ENCODE results near the gene IQSEC1.

The IQSEC1 gene

GRCh38 chr3:12997387-12997786 is 75.8 kb downstream of the IQSEC1 start:
- Histone ChIP-seq H3K36me3 (ENCODE audit: control insufficient read depth, insufficient read depth, low read length) (no peaks in the 10 kb centered on the region), H3K27me3 (ENCODE audit: control insufficient read depth, insufficient read depth, low read length) (peaks cover 6% of the 10 kb centered on the region), H3K4me3 (ENCODE audit: low read length) (no peak overlapping the region), H3K9ac (ENCODE audit: low read length) (no peak overlapping the region), H3K9me3 (ENCODE audit: control insufficient read depth, low read length) (no peaks in the 10 kb centered on the region), H3K4me1 (ENCODE audit: control insufficient read depth, insufficient read depth, low read length) (peaks cover 20% of the 10 kb centered on the region)

GRCh38 chr3:12996181-12996506 is 77.1 kb downstream of the IQSEC1 start:
- Histone ChIP-seq H3K9ac (ENCODE audit: low read length) (no peak overlapping the region), H3K36me3 (ENCODE audit: control insufficient read depth, insufficient read depth, low read length) (no peaks in the 10 kb centered on the region), H3K27me3 (ENCODE audit: control insufficient read depth, insufficient read depth, low read length) (peaks cover 6% of the 10 kb centered on the region), H3K4me1 (ENCODE audit: control insufficient read depth, insufficient read depth, low read length) (peaks cover 20% of the 10 kb centered on the region), H3K4me3 (ENCODE audit: low read length) (no peak overlapping the region), H3K9me3 (ENCODE audit: control insufficient read depth, low read length) (no peaks in the 10 kb centered on the region)

GRCh38 chr3:12995389-12996180 is 77.6 kb downstream of the IQSEC1 start:
- Histone ChIP-seq H3K9me3 (ENCODE audit: control insufficient read depth, low read length) (no peaks in the 10 kb centered on the region), H3K27me3 (ENCODE audit: control insufficient read depth, insufficient read depth, low read length) (peaks cover 6% of the 10 kb centered on the region), H3K4me1 (ENCODE audit: control insufficient read depth, insufficient read depth, low read length) (peaks cover 20% of the 10 kb centered on the region), H3K4me3 (ENCODE audit: low read length) (peak overlapping the region; percentile 71), H3K36me3 (ENCODE audit: control insufficient read depth, insufficient read depth, low read length) (no peaks in the 10 kb centered on the region), H3K9ac (ENCODE audit: low read length) (peak overlapping the region; percentile 91)

- Histone ChIP-seq H3K9ac (ENCODE audit: low read length) (peak overlapping the region; percentile 91), H3K36me3 (ENCODE audit: control insufficient read depth, insufficient read depth, low read length) (no peaks in the 10 kb centered on the region), H3K9me3 (ENCODE audit: control insufficient read depth, low read length) (no peaks in the 10 kb centered on the region), H3K27me3 (ENCODE audit: control insufficient read depth, insufficient read depth, low read length) (peaks cover 6% of the 10 kb centered on the region), H3K4me1 (ENCODE audit: control insufficient read depth, insufficient read depth, low read length) (peaks cover 13% of the 10 kb centered on the region), H3K4me3 (ENCODE audit: low read length) (peak overlapping the region; percentile 71)
Measured at GRCh38 chr3:12994607-12995388, 78.4 kb downstream of the IQSEC1 start.

GRCh38 chr3:12994357-12994606 is 78.9 kb downstream of the IQSEC1 start:
- peak overlapping the region; percentile 71 for H3K4me3 ChIP-seq (ENCODE audit: low read length)
- no peaks in the 10 kb centered on the region for H3K36me3 ChIP-seq (ENCODE audit: control insufficient read depth, insufficient read depth, low read length)
- no peaks in the 10 kb centered on the region for H3K9me3 ChIP-seq (ENCODE audit: control insufficient read depth, low read length)
- peak overlapping the region; percentile 91 for H3K9ac ChIP-seq (ENCODE audit: low read length)
- peaks cover 8% of the 10 kb centered on the region for H3K4me1 ChIP-seq (ENCODE audit: control insufficient read depth, insufficient read depth, low read length)
- peaks cover 6% of the 10 kb centered on the region for H3K27me3 ChIP-seq (ENCODE audit: control insufficient read depth, insufficient read depth, low read length)

GRCh38 chr3:12993517-12994356 is 79.5 kb downstream of the IQSEC1 start:
- H3K4me1 ChIP-seq (ENCODE audit: control insufficient read depth, insufficient read depth, low read length) = peaks cover 2% of the 10 kb centered on the region
- no peaks in the 10 kb centered on the region for H3K36me3 ChIP-seq (ENCODE audit: control insufficient read depth, insufficient read depth, low read length)
- H3K9me3 ChIP-seq (ENCODE audit: control insufficient read depth, low read length) = no peaks in the 10 kb centered on the region
- H3K27me3 ChIP-seq (ENCODE audit: control insufficient read depth, insufficient read depth, low read length) = peaks cover 6% of the 10 kb centered on the region
- peak overlapping the region; percentile 71 for H3K4me3 ChIP-seq (ENCODE audit: low read length)
- H3K9ac ChIP-seq (ENCODE audit: low read length) = peak overlapping the region; percentile 91

- no peaks in the 10 kb centered on the region for H3K4me1 ChIP-seq (ENCODE audit: control insufficient read depth, insufficient read depth, low read length)
- H3K9me3 ChIP-seq (ENCODE audit: control insufficient read depth, low read length) = no peaks in the 10 kb centered on the region
- H3K27me3 ChIP-seq (ENCODE audit: control insufficient read depth, insufficient read depth, low read length) = peaks cover 6% of the 10 kb centered on the region
- H3K4me3 ChIP-seq (ENCODE audit: low read length) = no peak overlapping the region
- no peak overlapping the region for H3K9ac ChIP-seq (ENCODE audit: low read length)
- H3K36me3 ChIP-seq (ENCODE audit: control insufficient read depth, insufficient read depth, low read length) = no peaks in the 10 kb centered on the region
Measured at GRCh38 chr3:12992629-12993516, 80.4 kb downstream of the IQSEC1 start.

GRCh38 chr3:12991861-12992281 is 81.4 kb downstream of the IQSEC1 start:
- Histone ChIP-seq H3K4me3 (ENCODE audit: low read length) (no peak overlapping the region), H3K27me3 (ENCODE audit: control insufficient read depth, insufficient read depth, low read length) (peaks cover 6% of the 10 kb centered on the region), H3K9me3 (ENCODE audit: control insufficient read depth, low read length) (no peaks in the 10 kb centered on the region), H3K36me3 (ENCODE audit: control insufficient read depth, insufficient read depth, low read length) (no peaks in the 10 kb centered on the region), H3K4me1 (ENCODE audit: control insufficient read depth, insufficient read depth, low read length) (no peaks in the 10 kb centered on the region), H3K9ac (ENCODE audit: low read length) (no peak overlapping the region)

GRCh38 chr3:12991481-12991837 is 81.8 kb downstream of the IQSEC1 start:
- H3K9ac ChIP-seq (ENCODE audit: low read length) = no peak overlapping the region

GRCh38 chr3:12990781-12991480 is 82.3 kb downstream of the IQSEC1 start:
- Histone ChIP-seq H3K36me3 (ENCODE audit: control insufficient read depth, insufficient read depth, low read length) (no peaks in the 10 kb centered on the region), H3K4me1 (ENCODE audit: control insufficient read depth, insufficient read depth, low read length) (no peaks in the 10 kb centered on the region), H3K4me3 (ENCODE audit: low read length) (no peak overlapping the region), H3K27me3 (ENCODE audit: control insufficient read depth, insufficient read depth, low read length) (peaks cover 6% of the 10 kb centered on the region), H3K9me3 (ENCODE audit: control insufficient read depth, low read length) (no peaks in the 10 kb centered on the region), H3K9ac (ENCODE audit: low read length) (no peak overlapping the region)

More at GRCh38 chr3:12991481-12991837, 81.8 kb downstream of the IQSEC1 start:
- no peaks in the 10 kb centered on the region for H3K4me1 ChIP-seq (ENCODE audit: control insufficient read depth, insufficient read depth, low read length)
- no peaks in the 10 kb centered on the region for H3K36me3 ChIP-seq (ENCODE audit: control insufficient read depth, insufficient read depth, low read length)
- no peaks in the 10 kb centered on the region for H3K9me3 ChIP-seq (ENCODE audit: control insufficient read depth, low read length)
- H3K27me3 ChIP-seq (ENCODE audit: control insufficient read depth, insufficient read depth, low read length) = peaks cover 6% of the 10 kb centered on the region
- H3K4me3 ChIP-seq (ENCODE audit: low read length) = no peak overlapping the region

- no peak overlapping the region for H3K9ac ChIP-seq (ENCODE audit: low read length)
- peaks cover 6% of the 10 kb centered on the region for H3K27me3 ChIP-seq (ENCODE audit: control insufficient read depth, insufficient read depth, low read length)
- no peaks in the 10 kb centered on the region for H3K36me3 ChIP-seq (ENCODE audit: control insufficient read depth, insufficient read depth, low read length)
- H3K4me1 ChIP-seq (ENCODE audit: control insufficient read depth, insufficient read depth, low read length) = no peaks in the 10 kb centered on the region
- H3K4me3 ChIP-seq (ENCODE audit: low read length) = no peak overlapping the region
- H3K9me3 ChIP-seq (ENCODE audit: control insufficient read depth, low read length) = no peaks in the 10 kb centered on the region
Measured at GRCh38 chr3:12990306-12990705, 82.9 kb downstream of the IQSEC1 start.

Measured in mucosa of stomach (tissue), 1 donor.